Activated CD4-positive, alpha-beta T cell treated with anti-CD3 and anti-CD28 coated beads, Interleukin-2, Interleukin-6, amounts not matched to agents 100 ng/mL and 50 ng/mL, durations not matched to agents 16 hours and 8 hours (primary cell): ENCODE results near the gene NDOR1.

Experiments
- DNase-seq: peaks from one replicate; pipeline ENCODE4 v3.0.0-alpha.2; 2020

The NDOR1 gene

GRCh38 chr9:137183980-137184595 lies 21.4 kb upstream of the NDOR1 start:
- DNase-seq, result no peak

GRCh38 chr9:137184881-137185660 lies 20.4 kb upstream of the NDOR1 start:
- DNase-seq, result no peak

- DNase-seq, result no peak
These were observed 19.6 kb upstream of the NDOR1 start for GRCh38 chr9:137185921-137186320.

- no peak for DNase-seq
These were observed 19.1 kb upstream of the NDOR1 start for GRCh38 chr9:137186385-137186784.

GRCh38 chr9:137187386-137187785 lies 18.1 kb upstream of the NDOR1 start:
- no peak for DNase-seq

- no peak for DNase-seq
These were observed 17.4 kb upstream of the NDOR1 start for GRCh38 chr9:137188086-137188489.

- DNase-seq, result peak; percentile 96
These were observed 16.8 kb upstream of the NDOR1 start, which contains the start of the genes ANAPC2 and SSNA1 for GRCh38 chr9:137188490-137189296. ANAPC2 (minus strand) TSS chr9:137188560; CDS start chr9:137188532, 28 bp downstream. SSNA1 (plus strand) TSS chr9:137188676; CDS start chr9:137188727, 51 bp downstream.

- DNase-seq, result no peak
These were observed 15.9 kb upstream of the NDOR1 start for GRCh38 chr9:137189297-137190295.

GRCh38 chr9:137190315-137190856 lies 15.1 kb upstream of the NDOR1 start:
- no peak for DNase-seq

- no peak for DNase-seq
These were observed 14.3 kb upstream of the NDOR1 start for GRCh38 chr9:137191245-137191644.

DNA sequence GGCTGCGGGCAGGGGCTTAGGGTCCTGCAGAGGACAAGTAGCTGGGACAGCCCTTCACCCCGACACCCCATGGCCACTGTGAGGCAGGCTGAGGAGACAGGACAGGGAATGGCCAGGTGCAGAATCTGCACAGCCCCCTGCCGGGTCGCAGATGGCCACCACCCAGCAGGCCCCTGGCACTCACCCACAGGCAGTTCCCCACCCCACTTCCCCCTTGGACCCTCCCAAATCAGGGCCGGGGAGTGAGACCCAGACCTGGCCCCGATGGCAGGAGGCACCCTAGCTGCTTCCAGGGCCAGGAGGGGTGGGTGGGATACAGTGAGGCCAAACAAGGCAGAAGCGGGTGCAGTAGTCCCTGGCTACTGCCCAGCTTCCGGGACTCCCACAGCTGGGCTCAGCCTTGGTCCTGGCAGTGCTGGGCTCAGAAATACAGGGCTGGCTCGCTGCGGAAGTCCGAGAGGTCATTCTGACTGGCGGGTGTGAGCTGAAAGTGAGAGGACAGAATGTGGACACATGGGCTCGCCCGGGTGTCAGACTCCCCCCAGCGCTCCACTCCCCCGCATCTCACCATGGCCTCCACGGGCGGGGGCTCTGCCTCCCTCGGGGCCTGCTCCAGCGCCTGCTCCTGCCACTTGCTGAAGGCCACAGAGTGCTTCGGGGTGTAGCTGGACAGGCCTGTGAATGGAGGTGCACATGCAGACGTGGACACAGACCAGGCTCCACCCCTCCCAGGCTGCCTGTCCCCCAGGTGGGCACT lies 13.6 kb upstream of the NDOR1 start:
- no peak for DNase-seq

- no peak for DNase-seq
These were observed 13.1 kb upstream of the NDOR1 start for GRCh38 chr9:137192448-137192780.

DNA sequence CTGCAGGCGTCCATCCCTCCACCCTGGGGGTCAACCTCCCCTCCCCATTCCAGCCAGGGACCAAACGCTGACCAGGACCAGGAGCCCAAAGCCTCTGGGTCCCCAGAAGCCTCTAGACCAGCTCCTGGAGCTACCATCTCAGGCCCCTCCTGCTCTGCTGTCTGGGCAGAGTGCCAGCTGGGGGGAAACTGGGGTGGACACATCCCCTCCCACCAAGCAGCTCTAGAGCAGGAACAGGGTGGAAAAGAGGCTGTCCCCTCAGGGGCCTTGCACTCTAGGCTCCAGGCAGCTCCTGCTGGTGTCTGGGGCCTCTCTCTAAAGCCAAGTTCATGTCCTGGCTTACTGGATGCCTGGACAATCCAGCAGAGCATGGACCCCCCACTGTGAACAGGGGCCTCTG lies 12.6 kb upstream of the NDOR1 start:
- no peak for DNase-seq

- no peak for DNase-seq
These were observed 11.7 kb upstream of the NDOR1 start for GRCh38 chr9:137193771-137194170.

DNA sequence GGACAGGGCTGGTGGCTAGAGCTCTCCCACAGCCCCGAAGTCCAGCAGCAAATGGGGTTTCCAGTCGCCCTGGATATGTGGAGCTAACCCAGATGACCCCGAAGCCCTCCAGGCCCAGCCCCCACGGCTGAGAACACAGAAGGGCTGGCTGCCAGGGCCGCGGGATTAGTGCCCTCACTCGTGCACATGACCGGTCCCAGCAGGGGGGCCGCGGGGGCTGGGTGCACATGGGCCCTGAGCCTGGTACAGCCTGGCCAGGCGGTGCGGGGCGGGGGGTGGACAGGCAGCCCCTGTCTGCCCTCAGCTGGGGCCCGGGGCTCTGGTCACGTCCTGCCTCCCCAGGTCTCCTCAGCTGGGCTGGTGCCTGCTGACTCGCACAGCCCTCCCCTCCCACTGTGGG lies 11.1 kb upstream of the NDOR1 start:
- no peak for DNase-seq

GRCh38 chr9:137194909-137195308 lies 10.6 kb upstream of the NDOR1 start:
- no peak for DNase-seq

- no peak for DNase-seq
These were observed 9.8 kb upstream of the NDOR1 start for GRCh38 chr9:137195525-137196220.

GRCh38 chr9:137198051-137198901 lies 7.2 kb upstream of the NDOR1 start:
- DNase-seq, result no peak

- DNase-seq, result no peak
These were observed 6.6 kb upstream of the NDOR1 start for GRCh38 chr9:137198902-137199283.
